ENCODE measurements around the gene RASGRF2.

GRCh38 chr5:81077105-81077504 lies 116.9 kb downstream of the RASGRF2 start:
- TF ChIP-seq EP300 (IDR thresholded peaks at IDR 0.05; ENCODE audit: borderline replicate concordance) (no peak), YY1 (IDR thresholded peaks at IDR 0.05; ENCODE audit: low read depth) (no peak), CEBPB (IDR thresholded peaks at IDR 0.05) (no peak), FOXM1 (IDR thresholded peaks at IDR 0.05; ENCODE audit: borderline replicate concordance, low read depth) (no peak), ZBTB7A (IDR thresholded peaks at IDR 0.05; ENCODE audit: low read depth) (no peak), REST (IDR thresholded peaks at IDR 0.05; ENCODE audit: low read depth) (no peak), EGR1 (IDR thresholded peaks at IDR 0.05) (no peak), RAD21 (IDR thresholded peaks at IDR 0.05; ENCODE audit: low read depth) (no peak)

Measured in Ishikawa (cell line).